Hepatic stellate cell (primary cell): ENCODE measurements around the gene GALK2.
"Not testable (repeated sequence)": the region's sequence is repeated elsewhere in the genome, so short reads cannot be mapped to it uniquely, and the experiment has no call there.

Experiments used
- DNase-seq: peaks from one replicate; pipeline ENCODE4 v3.0.0; 2011; ENCODE audit warnings: low spot score

GALK2 gene

GRCh38 chr15:49164865-49165264 lies 5.2 kb upstream of the GALK2 start:
- no peak for DNase-seq

- DNase-seq, result no peak
These were observed 2.0 kb upstream of the GALK2 start for GRCh38 chr15:49168016-49168415.

- DNase-seq, result no peak
These were observed 1.7 kb downstream of the GALK2 start for GRCh38 chr15:49171790-49172189.

GRCh38 chr15:49174902-49175301 lies 4.9 kb downstream of the GALK2 start:
- no peak for DNase-seq

- not testable (repeated sequence) for DNase-seq
These were observed 5.7 kb downstream of the GALK2 start for GRCh38 chr15:49175582-49176397.

- no peak for DNase-seq
These were observed 8.4 kb downstream of the GALK2 start for GRCh38 chr15:49178497-49178896.

- DNase-seq, result no peak
These were observed 9.6 kb downstream of the GALK2 start for GRCh38 chr15:49179433-49180190.

- no peak for DNase-seq
These were observed 12.1 kb downstream of the GALK2 start for GRCh38 chr15:49182128-49182527.

- not testable (repeated sequence) for DNase-seq
These were observed 13.7 kb downstream of the GALK2 start for GRCh38 chr15:49183741-49184140.

- no peak for DNase-seq
These were observed 15.4 kb downstream of the GALK2 start for GRCh38 chr15:49185473-49185872.

- DNase-seq, result no peak
These were observed 17.6 kb downstream of the GALK2 start for GRCh38 chr15:49187549-49188245.

GRCh38 chr15:49188933-49189332 lies 18.9 kb downstream of the GALK2 start:
- DNase-seq, result no peak

- no peak for DNase-seq
These were observed 19.6 kb downstream of the GALK2 start for GRCh38 chr15:49189631-49190030.

GRCh38 chr15:49190586-49190985 lies 20.5 kb downstream of the GALK2 start:
- no peak for DNase-seq

GRCh38 chr15:49191892-49192291 lies 21.8 kb downstream of the GALK2 start:
- DNase-seq, result no peak

- no peak for DNase-seq
These were observed 26.8 kb downstream of the GALK2 start for GRCh38 chr15:49196856-49197255.

GRCh38 chr15:49199666-49200065 lies 29.6 kb downstream of the GALK2 start:
- DNase-seq, result peak; percentile 7

- DNase-seq, result no peak
These were observed 30.3 kb downstream of the GALK2 start for GRCh38 chr15:49200347-49200746.

GRCh38 chr15:49208102-49208501 lies 38.1 kb downstream of the GALK2 start:
- DNase-seq, result not testable (repeated sequence)

GRCh38 chr15:49212897-49213296 lies 42.9 kb downstream of the GALK2 start:
- DNase-seq, result no peak

GRCh38 chr15:49215768-49216739 lies 46.0 kb downstream of the GALK2 start:
- DNase-seq, result no peak
